ENCODE data around the gene CENPC.

Gene CENPC

GRCh38 chr4:67438975-67439374, 106.3 kb downstream of the CENPC start:
- Histone ChIP-seq H2AFZ (ENCODE audit: low read depth, low read length) (no peak overlapping the region), H3K9ac (ENCODE audit: low read length) (no peak overlapping the region), H3K27ac (ENCODE audit: low read length) (no peak overlapping the region), H3K79me2 (ENCODE audit: low read length) (no peaks in the 10 kb centered on the region), H3K4me3 (ENCODE audit: low read length) (no peak overlapping the region), H3K4me1 (ENCODE audit: low read length) (no peaks in the 10 kb centered on the region), H3K36me3 (replicated peaks; ENCODE audit: low read depth, low read length) (peaks cover 7% of the 10 kb centered on the region), H3K4me2 (ENCODE audit: low read length) (no peak overlapping the region), H4K20me1 (ENCODE audit: insufficient read depth, low read length) (no peaks in the 10 kb centered on the region), H3K27me3 (ENCODE audit: low read depth, low read length) (no peaks in the 10 kb centered on the region), H3K9me3 (ENCODE audit: insufficient read depth, low read length) (no peaks in the 10 kb centered on the region)
- TF ChIP-seq EZH2phosphoT487 (IDR thresholded peaks at IDR 0.05; ENCODE audit: low read depth): no peak
- no peak for TF ChIP-seq CTCF (IDR thresholded peaks at IDR 0.05; ENCODE audit: low read depth, low read length)

- no peak overlapping the region for H2AFZ ChIP-seq (ENCODE audit: low read depth, low read length)
- no peak overlapping the region for H3K9ac ChIP-seq (ENCODE audit: low read length)
- no peaks in the 10 kb centered on the region for H3K79me2 ChIP-seq (ENCODE audit: low read length)
- H3K4me2 ChIP-seq (ENCODE audit: low read length): no peak overlapping the region
- no peaks in the 10 kb centered on the region for H4K20me1 ChIP-seq (ENCODE audit: insufficient read depth, low read length)
- TF ChIP-seq EZH2phosphoT487 (IDR thresholded peaks at IDR 0.05; ENCODE audit: low read depth) (no peak), CTCF (IDR thresholded peaks at IDR 0.05; ENCODE audit: low read depth, low read length) (no peak)
- H3K27ac ChIP-seq (ENCODE audit: low read length): no peak overlapping the region
- H3K9me3 ChIP-seq (ENCODE audit: insufficient read depth, low read length): no peaks in the 10 kb centered on the region
- H3K36me3 ChIP-seq (replicated peaks; ENCODE audit: low read depth, low read length): peaks cover 7% of the 10 kb centered on the region
- H3K4me3 ChIP-seq (ENCODE audit: low read length): no peak overlapping the region
- H3K27me3 ChIP-seq (ENCODE audit: low read depth, low read length): no peaks in the 10 kb centered on the region
- H3K4me1 ChIP-seq (ENCODE audit: low read length): no peaks in the 10 kb centered on the region
Measured at GRCh38 chr4:67437974-67438713, 107.2 kb downstream of the CENPC start.

DNA sequence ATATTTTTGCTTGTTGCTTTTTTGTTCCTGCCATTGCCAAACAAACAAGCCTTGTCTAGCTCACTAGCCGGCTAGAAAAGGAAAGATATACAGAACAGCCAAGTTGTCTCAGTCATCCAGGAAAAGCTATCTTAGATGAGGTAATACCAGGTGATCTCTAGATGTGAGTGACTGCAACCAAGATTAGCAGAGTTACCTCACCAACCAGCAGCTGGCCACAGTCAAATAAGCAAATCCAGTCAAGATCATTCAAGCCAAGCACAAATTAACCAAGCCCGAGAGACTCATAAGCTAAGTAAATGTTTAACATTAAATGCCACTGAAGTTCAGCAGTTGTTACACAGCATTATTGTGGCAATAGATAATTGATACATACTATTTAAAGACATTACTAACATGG, 108.6 kb downstream of the CENPC start:
- no peak for TF ChIP-seq CTCF (IDR thresholded peaks at IDR 0.05; ENCODE audit: low read depth, low read length)
- no peak for TF ChIP-seq EZH2phosphoT487 (IDR thresholded peaks at IDR 0.05; ENCODE audit: low read depth)
- no peak overlapping the region for H3K27ac ChIP-seq (ENCODE audit: low read length)
- no peaks in the 10 kb centered on the region for H3K27me3 ChIP-seq (ENCODE audit: low read depth, low read length)
- H3K4me2 ChIP-seq (ENCODE audit: low read length): no peak overlapping the region
- H3K9ac ChIP-seq (ENCODE audit: low read length): no peak overlapping the region
- no peak overlapping the region for H2AFZ ChIP-seq (ENCODE audit: low read depth, low read length)
- no peaks in the 10 kb centered on the region for H3K9me3 ChIP-seq (ENCODE audit: insufficient read depth, low read length)
- no peaks in the 10 kb centered on the region for H4K20me1 ChIP-seq (ENCODE audit: insufficient read depth, low read length)
- no peaks in the 10 kb centered on the region for H3K79me2 ChIP-seq (ENCODE audit: low read length)
- H3K36me3 ChIP-seq (replicated peaks; ENCODE audit: low read depth, low read length): peaks cover 13% of the 10 kb centered on the region
- H3K4me3 ChIP-seq (ENCODE audit: low read length): no peak overlapping the region
- H3K4me1 ChIP-seq (ENCODE audit: low read length): no peaks in the 10 kb centered on the region

DNA sequence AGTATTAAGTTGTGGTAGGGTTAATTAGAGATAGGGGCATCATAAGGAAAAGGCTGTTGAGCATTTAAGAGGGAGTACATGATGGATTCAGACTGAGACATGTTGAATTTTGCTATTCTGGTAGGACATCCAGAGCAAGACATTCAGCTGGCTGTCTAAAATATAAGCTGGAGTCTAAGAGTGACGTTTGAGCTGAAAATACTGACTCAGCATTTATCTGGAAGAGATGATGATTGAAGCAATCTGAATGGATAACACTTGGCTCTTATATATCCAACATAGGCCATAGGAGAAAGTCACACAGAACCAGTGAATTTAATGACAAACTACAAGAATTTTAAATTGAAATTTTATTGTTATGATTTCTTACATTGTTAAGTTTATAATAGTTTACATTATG, 114.3 kb downstream of the CENPC start:
- no peak overlapping the region for H2AFZ ChIP-seq (ENCODE audit: low read depth, low read length)
- H3K27me3 ChIP-seq (ENCODE audit: low read depth, low read length): no peaks in the 10 kb centered on the region
- no peak overlapping the region for H3K4me2 ChIP-seq (ENCODE audit: low read length)
- no peaks in the 10 kb centered on the region for H3K79me2 ChIP-seq (ENCODE audit: low read length)
- no peak overlapping the region for H3K4me3 ChIP-seq (ENCODE audit: low read length)
- H4K20me1 ChIP-seq (ENCODE audit: insufficient read depth, low read length): no peaks in the 10 kb centered on the region
- no peak overlapping the region for H3K27ac ChIP-seq (ENCODE audit: low read length)
- H3K9me3 ChIP-seq (ENCODE audit: insufficient read depth, low read length): no peaks in the 10 kb centered on the region
- no peaks in the 10 kb centered on the region for H3K4me1 ChIP-seq (ENCODE audit: low read length)
- H3K9ac ChIP-seq (ENCODE audit: low read length): no peak overlapping the region
- H3K36me3 ChIP-seq (replicated peaks; ENCODE audit: low read depth, low read length): peaks cover 10% of the 10 kb centered on the region
- TF ChIP-seq EZH2phosphoT487 (IDR thresholded peaks at IDR 0.05; ENCODE audit: low read depth) (no peak), CTCF (IDR thresholded peaks at IDR 0.05; ENCODE audit: low read depth, low read length) (no peak)

Measured in OCI-LY3 (cell line).